Hepatic stellate cell (primary cell): ENCODE data around the gene ZNF526.
A peak's percentile ranks its signal among the peaks of the same experiment; 100 is the strongest.

Experiments
- DNase-seq: peaks from one replicate; pipeline ENCODE4 v3.0.0; 2011; ENCODE audit warnings: low spot score

The ZNF526 gene

DNA sequence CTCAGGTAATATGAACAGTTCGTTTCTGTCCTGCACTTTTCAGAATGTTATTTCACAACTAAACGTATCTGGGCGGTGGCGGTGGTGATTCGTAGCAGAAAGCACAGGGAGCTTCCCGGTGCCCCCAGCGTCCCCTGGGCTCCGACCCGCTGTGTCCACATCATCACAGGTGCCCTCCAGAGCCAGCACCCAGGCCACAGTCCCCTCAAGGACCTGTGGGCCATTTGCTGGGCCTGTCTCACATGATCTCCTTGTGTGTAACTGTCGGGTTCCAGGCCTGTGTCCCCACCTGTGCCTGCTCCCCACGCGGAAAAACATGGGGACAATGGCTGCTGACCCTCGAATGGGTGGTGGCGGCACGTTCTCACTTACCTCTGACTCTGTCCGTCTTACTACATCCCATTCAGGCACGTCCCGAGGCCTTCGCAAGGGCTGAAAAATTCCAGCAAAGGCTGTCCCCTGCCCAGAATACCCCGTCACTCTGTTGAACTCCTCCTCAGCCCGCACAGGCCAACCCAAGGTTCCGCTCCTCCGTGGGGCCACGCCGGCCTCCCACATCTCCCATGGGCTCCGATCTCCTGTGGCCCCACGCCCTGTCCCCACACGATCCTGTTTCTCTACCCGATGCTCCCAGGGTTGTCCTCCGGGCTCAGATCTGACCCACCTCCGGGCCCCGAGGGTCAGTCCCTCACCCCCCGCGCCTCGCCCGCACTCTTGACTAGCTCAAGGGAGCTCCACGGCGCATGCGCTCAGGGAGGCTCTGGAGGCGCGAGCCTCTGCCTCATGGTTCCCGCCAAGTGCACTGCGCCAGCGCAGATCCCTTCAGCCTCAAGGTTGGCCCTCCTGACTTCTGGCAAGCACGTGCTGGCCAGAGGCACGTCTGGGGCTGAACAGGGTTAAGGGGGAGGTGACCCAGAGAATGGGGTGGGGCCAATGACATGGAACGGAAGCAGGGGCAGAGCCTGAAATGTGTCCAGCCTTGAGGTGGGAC is 23.8 kb upstream of the ZNF526 start:
- DNase-seq: no peak

DNA sequence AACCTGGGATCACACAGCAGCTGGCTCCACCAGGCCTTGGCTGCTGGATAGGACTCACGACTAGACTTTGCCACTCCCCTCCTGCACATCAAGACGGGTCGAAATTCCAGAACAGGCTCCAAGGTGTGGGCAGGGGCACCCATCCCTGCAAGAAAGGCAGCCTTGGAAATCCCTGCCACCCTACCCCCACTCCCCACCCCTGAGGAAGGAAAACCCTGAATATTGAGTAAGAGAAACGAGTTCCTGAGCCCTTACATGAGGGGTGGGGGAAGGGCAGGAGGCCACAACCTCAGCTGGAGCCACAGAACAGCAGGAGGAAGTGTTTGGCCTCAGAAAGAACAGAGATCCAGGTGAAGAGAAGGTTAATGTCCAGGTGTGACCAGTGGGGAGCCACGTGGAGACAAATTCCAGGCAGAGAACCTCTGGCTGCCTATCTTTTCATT is 22.7 kb upstream of the ZNF526 start:
- DNase-seq: no peak

DNA sequence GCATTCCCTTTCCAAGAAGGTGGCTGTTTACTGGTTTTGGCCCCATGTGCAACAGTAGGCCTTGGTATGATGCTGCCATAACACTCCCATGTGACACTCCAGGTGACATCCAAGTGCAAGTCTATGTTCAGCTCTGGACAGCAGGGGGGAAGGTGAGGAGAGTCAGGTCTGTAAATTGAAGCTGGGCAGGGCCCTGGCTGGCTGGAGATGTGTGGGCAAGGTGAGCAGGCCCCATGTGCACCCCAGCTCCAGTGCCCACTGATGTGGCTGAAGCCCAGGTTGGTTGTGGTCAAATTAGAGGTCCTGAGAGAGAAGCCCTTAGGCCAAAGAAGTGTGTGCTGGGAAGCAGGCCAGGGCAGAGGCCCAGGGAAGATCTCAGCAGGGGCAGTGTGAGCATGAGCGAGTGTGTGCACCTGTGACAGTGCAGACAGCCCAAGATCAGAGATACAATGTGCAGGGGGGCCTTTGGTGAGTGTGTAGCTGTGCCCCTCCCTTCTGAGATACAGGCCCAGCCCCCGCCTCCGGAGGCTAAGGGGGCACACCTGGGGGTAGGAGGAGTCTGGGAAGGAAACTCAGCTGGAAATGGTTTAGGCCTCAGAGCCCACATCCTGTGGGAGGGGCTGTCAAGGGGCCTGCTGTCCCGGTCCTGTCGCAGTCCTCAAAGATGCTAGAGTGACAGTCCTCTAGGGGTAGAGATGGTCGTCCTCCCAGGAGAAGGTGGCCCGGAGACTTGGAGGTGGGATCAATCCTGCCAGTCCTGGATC is 21.3 kb upstream of the ZNF526 start:
- DNase-seq: no peak

DNA sequence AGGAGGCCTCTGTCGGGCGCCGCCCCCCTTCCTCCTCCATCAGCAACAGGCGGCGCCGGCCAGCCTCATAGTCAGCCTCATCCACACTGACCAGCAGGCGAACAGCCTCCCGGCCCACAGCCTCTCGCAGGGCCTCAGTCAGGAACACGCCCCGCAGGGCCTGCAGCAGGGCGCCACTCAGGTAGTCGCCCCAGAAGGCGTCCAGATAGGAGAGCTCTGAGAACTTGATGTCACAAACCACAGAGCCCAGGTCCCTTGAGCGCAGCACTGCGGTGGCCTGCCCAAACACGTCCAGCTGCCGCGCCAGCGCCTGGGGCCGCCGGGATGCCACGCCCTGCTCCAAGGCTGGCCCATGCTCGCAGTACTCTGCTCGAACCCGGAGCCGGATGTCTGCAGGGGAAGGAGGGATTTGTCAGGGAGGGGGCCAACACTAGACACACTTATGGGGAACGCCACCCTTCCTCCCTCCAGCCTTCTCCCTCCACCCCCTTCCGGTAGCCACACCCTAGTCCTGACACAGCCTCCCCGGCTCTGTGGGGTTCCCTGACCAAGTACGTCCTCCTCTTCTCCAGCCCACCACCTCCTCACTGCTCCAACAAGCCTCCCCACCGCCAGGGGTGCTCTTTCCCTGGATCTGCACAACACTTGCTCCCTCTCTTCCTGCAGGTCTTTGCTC is 20.5 kb upstream of the ZNF526 start:
- no peak for DNase-seq

DNA sequence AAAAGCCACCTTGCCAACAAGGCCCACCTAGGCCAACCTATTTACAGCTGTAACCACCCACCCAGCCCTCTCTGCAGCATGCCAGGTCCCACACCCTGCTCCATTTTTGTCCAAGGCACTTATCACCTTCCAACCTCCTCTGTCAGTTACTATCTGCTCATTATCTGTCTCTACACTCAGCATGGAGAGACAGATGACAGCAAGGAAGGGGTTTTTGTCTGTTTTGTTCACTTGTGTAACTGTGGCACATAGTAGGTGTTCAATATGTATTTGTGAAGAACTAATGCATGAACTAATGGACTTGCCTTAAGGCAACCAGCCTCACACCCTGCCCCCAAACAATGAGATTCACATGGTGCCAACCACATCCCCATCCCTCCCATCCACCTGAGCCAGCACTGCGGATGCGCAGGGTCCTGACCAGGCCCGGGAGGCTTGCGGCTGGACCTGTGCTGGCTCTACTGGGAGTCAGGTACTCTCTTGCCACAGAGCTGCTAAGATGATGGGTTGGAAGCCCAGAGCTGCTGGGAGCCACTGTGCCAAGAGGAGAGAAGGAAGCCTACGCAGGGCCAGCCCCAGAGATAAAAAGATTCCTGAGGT is 19.9 kb upstream of the ZNF526 start:
- no peak for DNase-seq

DNA sequence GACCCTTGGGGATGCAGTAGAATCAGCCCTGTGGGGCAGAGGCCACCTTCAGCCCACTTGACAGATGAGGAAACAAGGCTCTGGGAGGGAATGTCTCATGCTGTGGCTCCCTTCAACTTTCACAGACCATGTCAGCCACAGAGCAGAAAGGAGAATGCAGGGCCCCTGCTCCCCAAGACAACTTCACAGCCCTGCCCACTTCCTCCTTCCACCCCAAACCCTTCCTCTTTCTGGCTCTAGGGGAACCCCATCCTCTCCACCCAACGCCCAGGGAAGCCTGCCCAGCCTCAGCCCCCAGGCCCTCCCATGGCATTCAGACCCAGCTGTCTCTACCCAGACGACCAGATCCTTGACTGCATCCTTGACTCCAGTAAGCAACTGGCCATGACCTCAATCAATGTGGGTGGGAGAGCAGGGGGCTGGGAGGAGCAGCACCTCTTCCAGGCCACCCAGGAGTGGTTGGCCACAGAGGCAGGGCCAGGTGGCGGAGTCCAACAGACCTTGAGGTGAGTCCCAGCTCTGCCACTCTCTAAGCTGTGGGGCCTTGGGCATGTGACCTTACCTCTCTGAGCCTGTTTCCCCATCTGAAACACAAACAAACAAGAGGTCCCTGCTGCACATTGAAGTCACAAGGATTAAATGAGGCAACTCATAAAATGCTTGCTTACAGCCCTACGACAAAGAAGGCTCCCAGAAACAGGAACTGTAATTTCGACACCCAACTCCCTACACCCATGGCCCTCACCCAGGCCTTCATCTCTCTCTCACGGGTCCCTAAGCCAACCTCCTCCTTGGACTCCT is 18.4 kb upstream of the ZNF526 start:
- DNase-seq: no peak

DNA sequence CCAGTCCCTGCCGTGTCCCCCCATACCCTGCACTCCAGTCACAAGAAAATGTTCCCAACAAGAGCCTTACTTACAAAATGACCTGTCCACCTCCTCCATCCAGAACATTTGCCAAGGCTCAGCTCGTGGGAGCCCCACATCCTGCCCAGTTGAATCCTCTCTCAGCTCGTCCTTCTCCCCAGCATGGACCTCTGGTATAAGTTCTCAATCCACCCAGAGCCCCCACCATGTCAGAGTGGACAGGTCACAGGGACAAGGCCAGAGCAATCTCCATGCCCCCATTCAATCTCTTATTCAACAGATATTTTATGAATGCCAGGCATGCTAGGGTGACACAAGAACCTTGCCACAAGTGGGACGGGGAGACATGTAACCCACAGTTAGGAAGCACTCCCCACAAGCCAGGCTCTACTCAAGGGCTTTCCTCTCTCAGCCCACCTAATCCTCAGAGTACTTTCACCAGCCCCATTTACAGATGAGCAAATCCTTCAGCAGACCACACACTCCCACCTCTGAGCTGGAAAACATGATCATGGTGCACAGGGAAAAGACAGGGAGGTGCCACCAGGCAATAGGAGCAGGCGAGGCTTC is 17.7 kb upstream of the ZNF526 start:
- DNase-seq: no peak

DNA sequence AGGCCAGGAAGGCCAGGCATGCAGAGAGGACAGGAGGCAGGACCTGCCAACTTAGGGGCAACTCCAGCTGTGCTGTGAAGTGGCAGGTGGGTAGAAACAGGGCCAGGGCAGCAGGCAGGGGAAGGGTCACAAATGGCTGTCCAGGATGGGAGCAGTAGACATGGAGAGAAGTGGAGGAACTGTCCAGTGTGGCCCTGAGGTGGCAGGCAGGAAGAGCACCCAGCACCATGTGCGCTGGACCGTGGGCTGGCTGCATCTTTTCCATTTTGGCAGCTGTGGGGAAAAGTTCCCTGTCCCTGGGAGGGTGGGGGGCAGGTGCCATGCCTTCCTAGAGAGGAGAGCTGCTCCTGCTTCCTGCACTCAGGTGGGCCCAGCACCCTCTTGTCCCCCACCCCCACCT is 16.4 kb upstream of the ZNF526 start:
- DNase-seq: no peak

DNA sequence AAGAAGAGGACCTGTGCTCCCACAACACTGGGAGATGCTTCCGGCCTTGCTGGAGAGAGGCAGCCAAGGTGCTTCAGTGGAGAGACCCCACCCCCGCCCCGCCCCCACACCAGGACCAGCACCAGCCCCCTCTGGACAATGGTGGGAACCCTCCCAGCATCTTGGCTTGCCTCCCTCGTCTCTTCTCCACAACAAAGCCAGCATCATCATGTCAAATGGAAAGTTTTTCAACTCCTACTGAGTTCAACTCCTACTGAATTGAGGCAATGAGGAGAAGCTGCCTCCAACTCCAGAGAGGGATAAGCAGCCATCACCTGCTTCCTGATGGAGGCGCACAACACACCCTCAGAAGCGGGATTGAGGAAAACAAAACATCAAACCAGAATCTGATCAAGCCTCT is 15.4 kb upstream of the ZNF526 start:
- no peak for DNase-seq

DNA sequence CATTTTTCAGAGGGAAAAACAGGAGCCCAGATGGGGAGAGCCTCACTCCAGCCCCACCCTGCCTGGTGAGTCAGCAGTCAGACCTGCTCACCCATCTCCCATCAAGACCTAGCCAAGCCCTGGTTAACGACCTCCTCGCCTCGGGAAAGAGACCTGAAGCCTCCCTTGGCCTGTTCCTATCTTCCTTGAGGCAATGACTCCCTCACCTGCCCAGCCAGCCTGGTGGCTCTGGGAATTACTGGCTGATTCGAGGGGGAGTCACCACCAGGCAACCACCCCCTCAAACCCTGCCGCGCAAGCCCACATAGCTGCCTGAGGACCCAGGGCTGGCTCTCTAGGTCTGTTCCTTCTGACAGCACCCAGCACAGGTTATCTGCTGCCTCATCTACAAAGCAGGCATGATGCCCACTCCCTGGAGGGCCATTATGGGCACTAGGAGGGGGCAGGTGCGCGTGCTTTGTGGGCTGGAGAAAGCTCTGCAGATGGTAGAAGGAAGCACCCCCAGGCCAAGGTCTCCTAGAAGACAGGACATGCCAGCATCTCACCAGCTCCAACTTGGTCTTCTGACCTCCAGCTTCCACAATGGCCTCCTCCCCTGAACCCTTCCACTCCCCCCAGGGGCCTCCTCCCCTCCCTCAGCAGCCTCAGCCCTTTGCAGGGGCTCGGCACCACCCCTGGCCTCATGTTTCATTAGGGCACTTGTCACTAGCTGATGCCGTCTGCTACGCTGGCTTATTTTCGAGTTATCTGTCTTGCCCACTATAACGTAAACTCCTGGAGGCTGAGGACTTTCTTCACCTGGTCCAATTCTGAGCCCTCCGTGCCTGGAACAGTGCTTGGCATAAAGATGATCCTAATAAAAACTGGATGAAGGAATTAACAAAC is 13.0 kb upstream of the ZNF526 start:
- DNase-seq: peak; percentile 75

DNA sequence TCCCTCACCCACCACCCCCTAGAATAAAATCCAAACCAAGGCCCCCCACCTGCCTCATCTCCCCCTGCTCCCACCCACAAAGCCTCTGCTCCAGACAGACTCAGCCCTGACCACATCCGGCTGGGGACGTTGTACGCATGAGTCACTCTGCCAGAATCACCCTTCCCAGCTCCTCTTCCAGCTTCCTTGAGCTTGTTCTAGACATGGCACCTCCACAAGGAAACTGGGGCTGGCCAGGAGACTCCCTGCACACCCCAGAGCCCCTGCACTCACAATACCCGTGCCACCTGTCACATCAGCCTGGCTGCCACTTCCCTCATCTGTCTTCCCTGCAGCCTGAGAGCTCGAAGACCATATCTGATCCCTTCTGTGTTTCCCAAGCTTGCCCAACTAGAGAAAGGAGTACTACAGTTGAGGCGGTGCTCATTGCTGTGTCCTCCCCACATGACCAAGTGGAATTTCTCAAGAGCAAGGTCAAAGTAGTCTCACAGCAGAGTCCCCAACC is 12.3 kb upstream of the ZNF526 start:
- DNase-seq: peak; percentile 95

DNA sequence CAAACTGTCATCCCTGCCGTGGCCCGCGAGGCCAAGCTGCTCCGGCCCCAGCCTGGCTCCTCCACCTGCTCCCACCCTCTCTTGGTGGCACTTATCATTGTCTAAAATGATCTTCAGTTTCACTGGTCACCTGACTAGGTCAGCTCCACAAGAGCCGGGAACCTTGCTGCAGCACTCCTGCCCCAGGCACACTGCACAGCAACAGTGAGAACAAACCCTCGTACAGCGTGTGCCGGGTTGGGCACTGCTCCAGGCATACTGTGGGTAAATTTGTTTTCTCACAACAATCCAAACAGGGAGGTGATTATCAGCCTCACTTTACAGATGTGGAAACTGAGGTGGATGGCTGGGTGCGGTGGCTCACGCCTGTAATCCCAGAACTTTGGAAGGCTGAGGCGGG is 11.5 kb upstream of the ZNF526 start:
- DNase-seq: no peak

DNA sequence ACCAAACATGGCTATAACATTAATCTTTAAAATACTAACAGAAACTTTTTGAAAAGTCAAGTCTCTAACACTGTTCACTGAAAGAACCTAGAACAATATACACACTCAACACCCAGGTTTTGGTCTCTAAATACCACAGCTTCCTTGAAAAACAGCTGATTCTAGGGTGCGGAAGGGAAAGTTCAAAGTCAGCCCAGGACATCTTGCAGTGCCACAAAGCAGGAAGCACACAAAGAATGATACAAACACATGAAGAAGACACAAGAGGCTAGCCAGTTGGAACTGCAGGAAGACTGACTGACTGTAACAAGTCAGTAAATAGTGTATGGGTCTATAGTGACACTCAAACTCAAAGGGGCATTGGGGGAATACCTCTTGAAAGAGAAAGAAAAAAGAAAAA is 7.2 kb upstream of the ZNF526 start:
- DNase-seq: no peak

DNA sequence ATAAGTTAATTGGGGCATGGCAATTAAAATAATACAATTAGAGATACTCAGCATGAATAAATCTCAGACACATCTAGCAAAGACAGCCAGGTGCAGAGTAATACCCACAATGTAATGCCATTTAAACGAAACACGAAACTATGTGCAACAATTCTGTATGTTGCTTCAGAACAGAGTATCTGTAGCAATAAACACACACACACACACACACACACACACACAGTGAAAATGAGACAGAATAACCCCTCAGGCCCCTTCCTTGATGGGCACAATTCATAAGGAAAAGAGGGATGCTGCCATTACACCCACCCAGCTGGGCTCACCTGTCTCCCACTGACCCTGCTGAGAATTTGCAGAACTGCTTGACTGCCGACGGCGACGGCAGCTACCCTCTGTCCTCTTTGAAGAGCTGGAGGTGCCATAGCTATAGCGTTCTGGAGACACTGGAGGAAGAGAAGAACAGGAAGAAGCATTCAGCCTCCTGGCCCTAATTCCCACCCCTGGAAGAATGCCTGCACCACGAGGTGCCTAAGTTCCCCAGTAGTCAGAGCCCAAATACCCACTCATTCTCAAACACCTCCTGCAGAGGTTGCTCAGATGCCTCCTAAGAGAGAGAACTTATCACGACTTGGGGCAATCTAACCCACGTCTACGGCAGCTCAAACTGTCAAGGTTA is 5.2 kb upstream of the ZNF526 start:
- DNase-seq: no peak

DNA sequence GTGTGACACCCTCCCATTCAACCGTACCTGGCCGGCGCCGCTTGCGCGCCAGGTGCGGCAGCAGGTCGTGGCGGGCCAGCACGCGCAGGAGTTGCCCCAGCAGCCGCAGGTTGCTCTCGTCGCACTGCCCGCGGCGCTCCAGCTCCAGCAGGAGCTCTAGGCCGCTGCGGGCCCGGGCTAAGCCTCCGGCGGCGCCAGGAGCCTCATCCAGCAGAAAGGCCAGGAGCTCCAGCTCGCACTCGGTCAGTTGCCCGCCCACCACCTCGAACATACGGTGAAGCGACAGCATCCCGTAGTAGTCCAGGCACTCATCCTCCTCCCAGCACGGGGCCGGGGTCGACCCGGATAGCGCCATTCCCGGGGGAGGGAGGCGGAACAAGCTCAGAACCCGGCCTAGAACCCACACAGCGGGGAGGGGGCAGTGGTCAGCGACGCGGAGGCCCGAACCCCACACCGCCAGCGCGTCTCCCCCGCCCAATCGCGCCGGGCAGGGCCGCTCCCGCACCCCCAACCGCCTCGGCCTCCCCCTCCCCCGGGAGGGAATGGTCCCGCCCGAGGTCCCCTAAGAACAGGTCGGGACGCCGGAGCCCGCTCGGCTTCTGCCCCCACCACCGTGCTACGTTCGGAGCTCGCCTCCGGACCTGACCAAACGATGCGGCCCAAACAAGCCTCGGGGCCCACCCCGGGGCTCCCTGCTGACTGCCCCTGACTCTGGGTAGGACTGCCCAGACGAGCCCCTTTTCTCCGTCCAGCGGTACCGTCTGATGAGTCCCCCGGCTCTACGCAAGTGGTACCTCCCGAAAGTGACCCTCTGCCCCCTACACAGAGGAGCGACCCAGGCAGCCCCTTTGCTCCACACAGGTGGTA is 3.2 kb upstream of the ZNF526 start:
- DNase-seq: peak; percentile 58

DNA sequence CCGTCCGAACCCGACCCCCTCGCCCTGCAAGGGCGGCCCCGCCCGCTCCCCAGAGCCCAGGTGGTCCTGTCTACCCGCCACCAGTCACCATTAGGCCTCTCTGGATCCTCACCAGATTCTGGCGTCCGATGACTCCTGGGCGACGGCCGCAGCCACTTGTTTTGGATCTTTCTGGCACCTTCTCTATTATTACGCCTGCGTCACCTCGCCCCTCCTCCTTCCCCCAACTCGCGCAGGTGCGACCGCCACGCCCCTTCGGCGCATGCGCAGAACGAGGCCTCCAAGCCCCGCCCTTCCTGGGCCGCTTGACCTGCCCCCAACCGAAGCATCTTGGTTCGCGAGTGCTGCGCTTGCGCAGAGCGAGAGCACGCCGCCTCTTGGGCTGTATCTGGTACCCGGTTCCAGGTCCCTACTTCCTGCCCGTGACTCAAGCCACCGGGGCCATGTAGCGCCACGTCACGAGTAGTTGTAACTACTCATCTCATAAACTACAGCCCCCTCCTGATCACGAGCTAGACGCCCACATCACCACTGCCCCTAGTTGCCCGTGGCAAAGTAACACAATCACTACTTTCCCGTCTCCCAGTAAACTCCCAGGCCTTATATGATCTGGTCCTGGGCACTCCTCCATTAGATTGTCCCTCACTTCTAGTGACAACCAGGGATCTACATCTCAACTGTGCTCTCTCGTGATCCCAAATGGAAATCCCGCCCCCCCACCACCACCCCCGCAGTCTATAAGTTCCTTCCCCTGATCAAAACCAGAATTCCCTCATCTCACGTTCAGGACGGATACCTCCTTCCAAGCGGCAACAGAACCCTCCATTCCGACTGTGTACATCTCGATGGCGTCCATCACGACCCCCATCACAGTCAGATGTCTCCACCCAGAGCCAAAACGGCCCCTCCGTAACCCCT is 2.3 kb upstream of the ZNF526 start, which contains the start of gene DEDD2:
DEDD2 (minus strand) TSS at position 158 of the 918 bp plus-strand sequence. CDS start 670 bp downstream, outside the sequence.
- DNase-seq: peak; percentile 98

DNA sequence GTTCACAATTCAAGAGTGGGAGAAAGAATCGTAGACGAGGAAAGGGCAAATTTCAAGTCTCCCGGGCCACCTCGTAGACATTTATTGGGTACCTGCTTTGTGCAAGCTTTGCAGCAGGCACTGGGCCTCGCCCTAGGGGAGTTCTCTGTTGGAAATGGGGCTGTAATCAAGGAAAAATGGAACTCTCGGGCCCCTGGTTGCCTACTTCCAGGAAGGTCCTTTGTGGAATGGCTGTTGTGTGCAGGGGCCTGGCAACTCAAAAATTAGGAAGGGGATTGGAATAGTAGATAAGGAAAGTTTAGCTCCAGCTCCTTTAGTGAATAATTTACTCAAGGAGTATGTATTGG is 612 bp downstream of the ZNF526 start:
- DNase-seq: no peak
